Ishikawa (cell line): ENCODE results near the gene NDRG2.

ENCODE experiments used
- CEBPB ChIP-seq: IDR thresholded peaks from 2 replicates; pipeline ENCODE4 v1.6.1; 2012
- CREB1 ChIP-seq: IDR thresholded peaks from 2 replicates; pipeline ENCODE4 v1.6.1; 2012; ENCODE audit warnings: low read depth
- EGR1 ChIP-seq: IDR thresholded peaks from 2 replicates; pipeline ENCODE4 v1.6.1; 2012
- EP300 ChIP-seq: IDR thresholded peaks from 2 replicates; pipeline ENCODE4 v1.6.1; 2012; ENCODE audit warnings: borderline replicate concordance
- FOXM1 ChIP-seq: IDR thresholded peaks from 2 replicates; pipeline ENCODE4 v1.6.1; 2012; ENCODE audit warnings: low read depth, borderline replicate concordance
- MAX ChIP-seq: IDR thresholded peaks from 2 replicates; pipeline ENCODE4 v1.6.1; 2012
- NFIC ChIP-seq: IDR thresholded peaks from 2 replicates; pipeline ENCODE4 v1.6.1; 2012
- RAD21 ChIP-seq: IDR thresholded peaks from 2 replicates; pipeline ENCODE4 v1.6.1; 2012; ENCODE audit warnings: low read depth
- TAF1 ChIP-seq: IDR thresholded peaks from 2 replicates; pipeline ENCODE4 v1.6.1; 2012; ENCODE audit warnings: low read depth, mild to moderate bottlenecking
- TCF12 ChIP-seq: IDR thresholded peaks from 2 replicates; pipeline ENCODE4 v1.6.1; 2012; ENCODE audit warnings: low read depth
- USF1 ChIP-seq: IDR thresholded peaks from 2 replicates; pipeline ENCODE4 v1.6.1; 2012
- YY1 ChIP-seq: IDR thresholded peaks from 2 replicates; pipeline ENCODE4 v1.6.1; 2012; ENCODE audit warnings: low read depth

- TF ChIP-seq CEBPB: no peak
- TF ChIP-seq EP300: no peak
- no peak for TF ChIP-seq TCF12
- no peak for TF ChIP-seq FOXM1
- no peak for TF ChIP-seq NFIC
- no peak for TF ChIP-seq TAF1
- TF ChIP-seq YY1: no peak
- TF ChIP-seq CREB1: no peak
- no peak for TF ChIP-seq EGR1
- TF ChIP-seq MAX: no peak
- TF ChIP-seq USF1: no peak
- no peak for TF ChIP-seq RAD21
These were observed 24.4 kb upstream of the NDRG2 start for GRCh38 chr14:21049271-21049673.
